Subcutaneous adipose tissue (tissue), 4 donors: Measurements from ENCODE around the gene UNC50. TPM values are rescaled to one million over a fixed set of nuclear protein-coding genes. Genes with fewer than 3 reads are reported as not detected.

Experiments used
- CTCF ChIP-seq: fragments of 450-650 bp; IDR thresholded peaks from one replicate; pipeline ENCODE4 v1.5.1; 2016; ENCODE audit warnings: low read depth, mild to moderate bottlenecking, control low read depth, antibody characterized with exemption, moderate library complexity
- total RNA-seq, 4 donors: library from RNA; depleted of rRNA; stranded (reverse); fragments of >200 nt; gene quantifications; one replicate each; pipeline ENCODE4 v1.1.0, GENCODE V29; 2016

The UNC50 gene
- 10 to 100 TPM; 34.5 to 58.1 (median 53.0) TPM for total RNA-seq

GRCh38 chr2:98608116-98608961, at the start of gene UNC50, which contains the start of gene COA5:
Gene UNC50 (plus strand): TSS chr2:98608589. CDS start chr2:98609760, 1,171 bp downstream.
Gene COA5 (minus strand): TSS chr2:98608512. CDS start chr2:98608405, 107 bp downstream.
- no peak for TF ChIP-seq CTCF

GRCh38 chr2:98558852-98559530, 49.4 kb upstream of the UNC50 start:
- no peak for TF ChIP-seq CTCF

- no peak for TF ChIP-seq CTCF
These were observed 48.8 kb upstream of the UNC50 start for GRCh38 chr2:98559581-98559980.

GRCh38 chr2:98560256-98560771, 48.1 kb upstream of the UNC50 start:
- no peak for TF ChIP-seq CTCF

GRCh38 chr2:98561018-98561417, 47.4 kb upstream of the UNC50 start:
- TF ChIP-seq CTCF: no peak

GRCh38 chr2:98561902-98562695, 46.3 kb upstream of the UNC50 start:
- no peak for TF ChIP-seq CTCF

GRCh38 chr2:98563394-98563793, 45.0 kb upstream of the UNC50 start:
- TF ChIP-seq CTCF: no peak
